ENCODE measurements around the gene SIX1. TPM values are rescaled to one million over a fixed set of nuclear protein-coding genes. Genes with fewer than 3 reads are reported as not detected.
A peak's percentile ranks its signal among the peaks of the same experiment; 100 is the strongest.

SIX1 gene
- total RNA-seq, 2 donors from 2014 or later, result not detected

DNA sequence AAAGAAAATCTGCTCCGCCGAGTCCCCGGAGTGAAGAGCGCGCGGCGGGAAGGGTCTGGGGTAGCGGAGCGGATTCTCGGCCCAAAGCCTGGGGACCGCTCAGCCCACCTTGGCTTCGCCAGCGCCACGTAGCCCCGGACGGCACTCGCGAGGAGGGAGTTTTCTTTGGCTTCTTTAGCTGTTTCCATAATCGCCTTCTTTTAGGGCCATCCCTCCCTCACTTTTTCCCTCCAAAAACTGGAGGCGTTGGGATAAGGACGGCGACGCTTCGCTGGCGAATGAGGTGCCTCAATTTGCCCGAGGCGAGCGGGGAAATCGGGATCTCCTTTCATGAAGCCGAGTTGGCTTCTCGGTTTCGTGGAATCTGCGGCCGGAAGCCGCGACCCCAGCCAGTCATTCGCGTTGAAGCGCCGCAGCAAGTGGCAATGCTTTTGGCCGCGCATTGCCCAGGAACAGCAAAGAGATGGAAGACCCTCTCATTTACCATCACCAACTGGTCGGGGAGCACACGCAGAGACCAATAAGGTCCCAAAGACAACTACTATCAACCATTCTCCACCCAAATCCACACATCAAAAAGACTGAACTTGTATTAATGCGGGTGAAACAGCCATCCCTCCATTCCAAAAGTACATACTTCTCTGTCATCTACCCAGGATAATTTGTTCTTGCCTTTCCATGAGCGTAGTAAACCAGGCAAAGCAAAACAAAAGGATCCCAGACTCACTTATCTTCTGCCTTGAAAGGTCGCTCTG is 8.4 kb upstream of the SIX1 start:
- Mint-ChIP-seq H3K27ac (no peak overlapping the region), H3K9me3 (no peaks in the 10 kb centered on the region), H3K36me3 (peaks cover 17 to 26% of the 10 kb centered on the region in 2 donors)
- DNase-seq (ENCODE audit: low spot score in 2 of 2) (no peak), ATAC-seq (peak in 1 of 2 donors; percentile 16)

DNA sequence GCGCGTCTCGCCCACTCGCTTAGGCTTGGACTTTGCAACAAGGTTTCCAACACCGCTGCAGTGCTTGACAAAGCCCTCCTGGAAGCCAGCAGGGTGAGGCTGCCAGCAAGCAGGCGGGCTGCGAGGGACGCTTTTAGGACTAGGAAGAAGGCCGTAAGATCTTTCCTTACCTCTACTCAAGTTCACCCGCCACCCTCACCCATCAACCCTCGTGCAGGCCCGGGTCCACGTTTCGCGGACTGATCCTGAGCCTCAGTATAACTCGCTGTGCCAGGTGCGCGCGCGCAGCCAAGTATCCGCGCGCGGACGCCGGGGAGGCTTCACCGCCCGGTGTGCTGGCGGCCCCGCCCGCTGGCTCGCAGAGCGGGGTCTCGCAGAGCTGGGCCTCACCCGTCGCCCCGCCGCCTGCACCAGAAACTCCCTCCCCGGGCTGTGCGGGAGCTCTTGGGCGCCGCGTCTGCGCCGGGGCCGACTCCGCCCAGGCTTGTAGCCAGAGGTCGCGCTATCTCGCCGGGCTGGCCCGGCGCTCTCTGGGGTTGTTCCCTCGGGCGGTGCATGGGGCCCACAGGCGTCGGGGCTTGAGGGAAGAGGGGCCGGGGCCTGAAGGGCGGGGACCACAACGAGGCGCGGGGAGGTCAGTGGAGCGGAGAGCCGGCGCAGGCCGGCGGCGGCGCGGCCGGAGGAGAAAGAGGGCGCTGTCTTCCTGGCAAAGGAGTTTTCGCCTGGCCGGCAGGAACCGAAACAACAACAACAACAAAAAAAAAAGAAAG is 7.6 kb upstream of the SIX1 start:
- ATAC-seq, result peak; percentile 39 to 76
- Mint-ChIP-seq H3K27ac (no peak overlapping the region), H3K9me3 (no peaks in the 10 kb centered on the region), H3K36me3 (peaks cover 17 to 26% of the 10 kb centered on the region in 2 donors)
- peak in 1 of 2 donors; percentile 51 for DNase-seq (ENCODE audit: low spot score in 2 of 2)

GRCh38 chr14:60655898-60656685 is 6.8 kb upstream of the SIX1 start:
- DNase-seq (ENCODE audit: low spot score in 2 of 2) (peak in 1 of 2 donors; percentile 15), ATAC-seq (peak in 1 of 2 donors; percentile 39)
- H3K27ac Mint-ChIP-seq, result no peak overlapping the region

GRCh38 chr14:60655119-60655897 is 6.0 kb upstream of the SIX1 start:
- no peak overlapping the region for H3K27ac Mint-ChIP-seq
- H3K9me3 Mint-ChIP-seq, result no peaks in the 10 kb centered on the region
- H3K36me3 Mint-ChIP-seq, result peaks cover 17 to 30% of the 10 kb centered on the region in 2 donors
- no peak for ATAC-seq
- DNase-seq (ENCODE audit: low spot score in 2 of 2), result peak in 1 of 2 donors; percentile 4

More at GRCh38 chr14:60655898-60656685, 6.8 kb upstream of the SIX1 start:
- Mint-ChIP-seq H3K36me3 (peaks cover 17 to 26% of the 10 kb centered on the region in 2 donors), H3K9me3 (no peaks in the 10 kb centered on the region)

- DNase-seq (ENCODE audit: low spot score in 2 of 2), result no peak
- H3K9me3 Mint-ChIP-seq, result no peaks in the 10 kb centered on the region
- no peak overlapping the region for H3K27ac Mint-ChIP-seq
- H3K36me3 Mint-ChIP-seq, result peaks cover 15 to 33% of the 10 kb centered on the region in 2 donors
- no peak for ATAC-seq
Observed at GRCh38 chr14:60654334-60654821, 5.1 kb upstream of the SIX1 start.

DNA sequence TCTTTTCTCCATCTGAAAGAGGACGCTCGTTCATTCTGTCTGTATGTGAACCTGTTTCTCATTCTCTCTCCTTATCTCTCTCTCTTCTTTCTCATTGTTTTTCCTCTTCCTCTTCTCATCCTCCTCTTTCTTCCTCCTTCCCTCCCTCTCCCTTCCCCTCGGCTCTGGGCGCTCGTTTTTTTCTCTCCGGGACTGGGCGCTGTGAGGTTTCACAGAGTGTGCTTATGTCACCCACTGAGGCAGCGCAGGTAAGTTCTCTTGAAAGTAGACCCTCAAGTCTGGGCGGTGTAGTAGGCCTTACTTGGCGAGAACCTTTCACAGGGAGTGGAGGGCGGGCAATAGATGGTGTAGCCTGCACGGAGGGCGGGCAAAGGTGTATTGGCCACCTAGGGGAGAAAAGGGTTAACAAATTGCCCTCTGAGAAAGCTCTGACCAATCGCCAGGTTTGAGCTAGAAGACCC is 4.5 kb upstream of the SIX1 start:
- Mint-ChIP-seq H3K36me3 (peaks cover 13 to 33% of the 10 kb centered on the region in 2 donors), H3K27ac (peak overlapping the region in 1 of 2 donors; percentile 52), H3K9me3 (no peaks in the 10 kb centered on the region)
- DNase-seq (ENCODE audit: low spot score in 2 of 2), result peak in 1 of 2 donors; percentile 4
- no peak for ATAC-seq

DNA sequence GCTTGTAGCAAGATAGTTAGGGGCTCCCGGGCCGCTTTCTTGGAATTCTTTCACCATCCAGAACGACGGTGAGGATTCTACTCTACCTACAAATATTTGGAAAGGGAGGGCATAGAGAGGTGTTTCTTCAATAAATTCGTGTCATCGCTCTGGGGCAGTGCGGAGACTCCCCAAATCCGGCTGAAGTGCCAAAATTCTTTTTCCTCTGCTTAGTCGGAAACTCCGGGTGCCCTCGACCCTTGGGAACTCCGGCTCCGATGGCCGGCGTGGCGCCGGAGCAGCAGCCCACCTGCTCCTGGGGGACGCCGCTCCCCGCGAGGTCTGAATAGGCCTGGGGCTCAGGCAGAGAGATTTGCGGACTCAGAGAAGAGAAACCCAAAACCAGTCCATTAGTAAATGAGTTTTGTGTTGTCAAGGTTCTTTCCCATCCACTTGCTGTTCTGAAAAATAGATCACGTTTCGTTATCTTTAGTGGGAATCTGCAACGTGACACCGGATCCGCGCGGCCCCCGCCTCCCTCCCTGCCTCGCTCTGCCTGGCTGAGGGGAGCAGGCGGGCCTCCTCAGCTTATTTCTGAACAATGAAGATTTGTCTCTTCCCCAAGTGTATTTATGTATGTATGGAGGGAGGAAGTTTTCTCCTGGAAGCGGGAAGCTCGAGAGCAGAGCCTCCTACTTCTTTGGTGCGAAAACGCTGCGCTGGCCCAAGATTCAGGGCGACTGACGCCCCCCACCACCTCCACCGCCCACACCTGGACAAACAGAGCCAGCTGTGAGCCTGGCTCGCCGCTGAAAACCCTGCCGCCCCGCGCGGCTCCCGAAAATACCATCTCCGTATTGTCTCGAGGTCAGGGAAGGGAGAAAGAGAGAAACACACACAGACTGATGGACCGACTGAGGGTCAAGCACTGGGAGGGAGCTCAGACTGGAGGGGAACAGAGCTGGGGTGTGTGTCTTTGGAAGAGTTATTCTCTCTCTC is 3.7 kb upstream of the SIX1 start:
- DNase-seq (ENCODE audit: low spot score in 2 of 2), result peak in 1 of 2 donors; percentile 6
- no peak overlapping the region for H3K27ac Mint-ChIP-seq
- no peaks in the 10 kb centered on the region for H3K9me3 Mint-ChIP-seq
- ATAC-seq, result no peak
- peaks cover 13 to 30% of the 10 kb centered on the region in 2 donors for H3K36me3 Mint-ChIP-seq

- Mint-ChIP-seq H3K9me3 (no peaks in the 10 kb centered on the region), H3K27ac (no peak overlapping the region), H3K36me3 (peaks cover 13 to 28% of the 10 kb centered on the region in 2 donors)
- ATAC-seq (no peak), DNase-seq (ENCODE audit: low spot score in 2 of 2) (peak in 1 of 2 donors; percentile 40)
Observed at GRCh38 chr14:60651796-60652673, 2.8 kb upstream of the SIX1 start.

DNA sequence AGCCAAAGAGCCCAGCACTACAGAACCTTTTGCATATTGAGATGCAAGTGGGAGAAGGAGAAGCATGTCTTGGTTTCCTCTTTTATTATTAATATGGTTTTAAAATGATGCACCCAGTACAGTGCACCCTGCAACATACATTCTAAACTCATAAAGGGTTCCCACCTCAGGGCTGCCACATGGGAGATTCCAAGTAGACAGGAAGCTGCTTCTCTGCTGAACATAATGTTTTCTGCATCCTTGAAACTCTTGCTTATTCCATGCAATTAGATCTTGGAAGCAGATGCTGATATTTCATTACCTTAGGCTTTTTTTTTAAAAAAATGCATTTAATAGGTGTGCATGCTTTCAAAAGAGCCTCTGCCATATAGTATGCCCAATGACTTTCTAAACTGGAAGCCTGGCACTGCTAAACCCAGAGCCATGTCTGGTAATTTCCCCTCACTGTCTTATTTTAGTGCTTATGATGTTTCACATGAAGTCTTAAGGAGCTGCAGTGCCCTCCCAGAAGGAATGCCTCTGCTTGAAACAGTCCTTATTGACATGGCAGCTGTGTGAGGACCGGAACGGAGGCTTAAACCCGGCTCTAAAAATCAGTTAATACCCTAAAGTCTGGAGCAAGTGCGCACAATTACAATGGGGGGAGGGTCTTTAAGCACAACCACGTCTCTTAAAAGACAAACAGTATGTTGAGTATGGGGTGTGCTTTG is 2.0 kb upstream of the SIX1 start:
- H3K36me3 Mint-ChIP-seq, result peaks cover 13 to 27% of the 10 kb centered on the region in 2 donors
- no peaks in the 10 kb centered on the region for H3K9me3 Mint-ChIP-seq
- no peak for ATAC-seq
- H3K27ac Mint-ChIP-seq, result no peak overlapping the region
- DNase-seq (ENCODE audit: low spot score in 2 of 2), result no peak

DNA sequence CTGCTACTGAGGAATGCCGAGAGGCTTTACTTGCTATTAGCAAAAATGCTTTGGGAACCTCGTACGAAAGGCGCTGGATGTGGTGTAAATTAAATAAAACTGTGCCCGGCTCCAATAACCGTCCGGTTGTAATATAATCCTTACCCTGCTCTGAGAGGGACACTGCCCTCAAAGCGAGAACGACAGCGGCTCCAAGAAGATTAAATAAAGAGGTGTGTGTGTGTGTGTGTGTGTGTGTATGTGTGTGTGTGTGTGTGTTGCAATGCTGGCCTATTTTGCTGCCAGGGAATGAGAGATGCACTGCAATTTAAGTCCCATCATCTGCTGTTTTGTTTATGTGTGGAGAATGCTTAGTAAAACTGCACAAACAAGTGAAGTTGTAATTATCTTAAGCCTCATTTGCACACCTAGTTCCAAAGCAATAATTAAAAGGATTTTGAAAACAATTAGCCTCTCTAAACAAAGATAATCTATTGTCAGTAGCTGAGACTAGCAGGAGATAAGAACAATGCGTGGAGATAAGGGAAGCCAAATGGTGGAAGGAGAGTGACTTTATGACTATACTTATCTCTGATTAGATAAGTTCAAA is 1.2 kb upstream of the SIX1 start:
- no peak for DNase-seq (ENCODE audit: low spot score in 2 of 2)
- no peak for ATAC-seq
- H3K36me3 Mint-ChIP-seq, result peaks cover 8 to 21% of the 10 kb centered on the region in 2 donors
- H3K27ac Mint-ChIP-seq, result no peak overlapping the region
- H3K9me3 Mint-ChIP-seq, result no peaks in the 10 kb centered on the region

DNA sequence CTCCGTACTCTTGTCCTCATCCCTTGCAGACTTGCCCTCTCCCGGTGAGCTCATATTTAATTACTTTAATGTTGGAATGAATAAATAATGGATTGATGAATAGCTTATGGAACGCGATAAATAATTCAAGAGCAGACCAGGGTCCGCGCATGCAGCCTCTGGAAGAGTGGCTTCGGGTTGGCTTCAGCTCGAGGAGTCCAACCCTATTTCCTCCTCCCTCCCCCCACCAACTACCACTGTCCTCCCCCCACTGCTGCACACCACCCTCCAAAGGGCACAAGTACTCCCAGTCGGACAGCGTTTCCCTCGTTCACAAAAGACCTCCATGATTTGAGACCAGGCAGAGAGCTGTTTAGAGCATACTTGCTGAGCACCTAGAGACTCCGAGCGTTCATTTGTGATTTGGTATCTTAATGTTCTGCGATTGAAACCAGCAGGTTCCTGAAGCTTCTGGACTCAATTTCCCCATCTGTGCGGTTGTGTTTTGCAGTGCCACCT is 647 bp upstream of the SIX1 start:
- Mint-ChIP-seq H3K27ac (no peak overlapping the region), H3K9me3 (no peaks in the 10 kb centered on the region), H3K36me3 (peaks cover 8 to 21% of the 10 kb centered on the region in 2 donors)
- ATAC-seq (no peak), DNase-seq (ENCODE audit: low spot score in 2 of 2) (no peak)

GRCh38 chr14:60648249-60648933 is 886 bp downstream of the SIX1 start:
- H3K27ac Mint-ChIP-seq, result no peak overlapping the region
- DNase-seq (ENCODE audit: low spot score in 2 of 2), result peak in 1 of 2 donors; percentile 15
- no peak for ATAC-seq

More at GRCh38 chr14:60648249-60648933, 886 bp downstream of the SIX1 start:
- Mint-ChIP-seq H3K36me3 (peaks cover 2 to 10% of the 10 kb centered on the region in 2 donors), H3K9me3 (no peaks in the 10 kb centered on the region)

All from activated naive CD4-positive, alpha-beta T cell treated with anti-CD3 and anti-CD28 coated beads, Interleukin-2, amount 50 U/mL, for 72 hours (primary cell).